Liver (tissue), 3 donors: ENCODE results near the gene EML1.

Experiments used
- GABPA ChIP-seq, 2 donors: IDR thresholded peaks in 1 of 2; conservative IDR thresholded peaks in 1 of 2; 2 replicates each; pipeline ENCODE4 v1.6.1; 2016; ENCODE audit warnings: antibody characterized with exemption in 2 of 2, mild to moderate bottlenecking in 1 of 2, moderate library complexity in 1 of 2
- NR2F2 ChIP-seq: IDR thresholded peaks from 2 replicates; pipeline ENCODE4 v1.6.1; 2016; ENCODE audit warnings: antibody characterized with exemption
- RAD21 ChIP-seq, 2 donors: IDR thresholded peaks; 2 replicates each; pipeline ENCODE4 v1.6.1; 2016; ENCODE audit warnings: antibody characterized with exemption in 2 of 2, mild to moderate bottlenecking in 2 of 2
- RXRA ChIP-seq, 2 donors: IDR thresholded peaks; 2 replicates each; pipeline ENCODE4 v1.6.1; 2017 to 2018; ENCODE audit warnings: antibody characterized with exemption in 2 of 2, mild to moderate bottlenecking in 1 of 2
- SP1 ChIP-seq: IDR thresholded peaks from 2 replicates; pipeline ENCODE4 v1.6.1; 2018; ENCODE audit warnings: antibody characterized with exemption, mild to moderate bottlenecking
- YY1 ChIP-seq: IDR thresholded peaks from 2 replicates; pipeline ENCODE4 v1.6.1; 2016; ENCODE audit warnings: antibody characterized with exemption, mild to moderate bottlenecking
- TF ChIP-seq, protein P1 (sequence below): fragments of 150-350 bp; IDR thresholded peaks from 2 replicates; pipeline ENCODE4 v1.5.1; 2017; ENCODE audit warnings: improper control_type of control experiment, low read depth, low read length; ENCODE audit not compliant: missing input control
- TF ChIP-seq, protein P2 (sequence below): IDR thresholded peaks from 2 replicates; pipeline ENCODE4 v1.6.1; 2016; ENCODE audit warnings: antibody characterized with exemption
- TF ChIP-seq, protein P3 (sequence below): IDR thresholded peaks from 2 replicates; pipeline ENCODE4 v1.6.1; 2016; ENCODE audit warnings: antibody characterized with exemption
- donor health status: healthy.
- donor health status: healthy.

DNA sequence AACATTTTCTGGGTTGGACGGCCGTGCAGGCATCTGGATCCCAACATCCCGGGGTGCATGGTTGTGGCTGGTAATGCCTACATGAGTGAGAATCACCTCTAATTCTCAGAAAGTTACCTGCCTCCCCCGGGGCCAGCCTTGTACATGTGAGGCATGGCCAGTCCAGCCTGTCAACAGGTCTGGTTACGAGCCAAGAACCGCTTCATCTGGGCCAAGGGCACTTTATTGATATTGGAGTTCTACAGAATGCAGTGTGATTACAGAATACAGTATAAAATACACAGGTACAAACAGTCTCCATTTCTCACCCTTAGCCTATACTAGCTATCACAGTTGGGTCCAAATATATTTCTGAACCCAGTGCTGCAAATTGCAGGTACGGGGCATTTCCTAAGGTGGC, 187.1 kb downstream of the EML1 start:
- no peak for TF ChIP-seq NR2F2
- TF ChIP-seq, protein P1, sequence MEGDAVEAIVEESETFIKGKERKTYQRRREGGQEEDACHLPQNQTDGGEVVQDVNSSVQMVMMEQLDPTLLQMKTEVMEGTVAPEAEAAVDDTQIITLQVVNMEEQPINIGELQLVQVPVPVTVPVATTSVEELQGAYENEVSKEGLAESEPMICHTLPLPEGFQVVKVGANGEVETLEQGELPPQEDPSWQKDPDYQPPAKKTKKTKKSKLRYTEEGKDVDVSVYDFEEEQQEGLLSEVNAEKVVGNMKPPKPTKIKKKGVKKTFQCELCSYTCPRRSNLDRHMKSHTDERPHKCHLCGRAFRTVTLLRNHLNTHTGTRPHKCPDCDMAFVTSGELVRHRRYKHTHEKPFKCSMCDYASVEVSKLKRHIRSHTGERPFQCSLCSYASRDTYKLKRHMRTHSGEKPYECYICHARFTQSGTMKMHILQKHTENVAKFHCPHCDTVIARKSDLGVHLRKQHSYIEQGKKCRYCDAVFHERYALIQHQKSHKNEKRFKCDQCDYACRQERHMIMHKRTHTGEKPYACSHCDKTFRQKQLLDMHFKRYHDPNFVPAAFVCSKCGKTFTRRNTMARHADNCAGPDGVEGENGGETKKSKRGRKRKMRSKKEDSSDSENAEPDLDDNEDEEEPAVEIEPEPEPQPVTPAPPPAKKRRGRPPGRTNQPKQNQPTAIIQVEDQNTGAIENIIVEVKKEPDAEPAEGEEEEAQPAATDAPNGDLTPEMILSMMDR: no peak
- no peak for TF ChIP-seq RAD21 (IDR thresholded peaks at IDR 0.05)
- peak in 1 of 2 donors; percentile 4 for TF ChIP-seq RXRA (IDR thresholded peaks at IDR 0.05)
- TF ChIP-seq SP1: no peak
- TF ChIP-seq, protein P2, sequence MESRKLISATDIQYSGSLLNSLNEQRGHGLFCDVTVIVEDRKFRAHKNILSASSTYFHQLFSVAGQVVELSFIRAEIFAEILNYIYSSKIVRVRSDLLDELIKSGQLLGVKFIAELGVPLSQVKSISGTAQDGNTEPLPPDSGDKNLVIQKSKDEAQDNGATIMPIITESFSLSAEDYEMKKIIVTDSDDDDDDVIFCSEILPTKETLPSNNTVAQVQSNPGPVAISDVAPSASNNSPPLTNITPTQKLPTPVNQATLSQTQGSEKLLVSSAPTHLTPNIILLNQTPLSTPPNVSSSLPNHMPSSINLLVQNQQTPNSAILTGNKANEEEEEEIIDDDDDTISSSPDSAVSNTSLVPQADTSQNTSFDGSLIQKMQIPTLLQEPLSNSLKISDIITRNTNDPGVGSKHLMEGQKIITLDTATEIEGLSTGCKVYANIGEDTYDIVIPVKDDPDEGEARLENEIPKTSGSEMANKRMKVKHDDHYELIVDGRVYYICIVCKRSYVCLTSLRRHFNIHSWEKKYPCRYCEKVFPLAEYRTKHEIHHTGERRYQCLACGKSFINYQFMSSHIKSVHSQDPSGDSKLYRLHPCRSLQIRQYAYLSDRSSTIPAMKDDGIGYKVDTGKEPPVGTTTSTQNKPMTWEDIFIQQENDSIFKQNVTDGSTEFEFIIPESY: no peak
- no peak for TF ChIP-seq GABPA (IDR thresholded peaks at IDR 0.05 in 1 of 2, conservative IDR thresholded peaks at IDR 0.05 in 1 of 2)
- no peak for TF ChIP-seq YY1
- TF ChIP-seq, protein P3, sequence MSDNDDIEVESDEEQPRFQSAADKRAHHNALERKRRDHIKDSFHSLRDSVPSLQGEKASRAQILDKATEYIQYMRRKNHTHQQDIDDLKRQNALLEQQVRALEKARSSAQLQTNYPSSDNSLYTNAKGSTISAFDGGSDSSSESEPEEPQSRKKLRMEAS: no peak
